Activated T-cell treated with anti-CD3 and anti-CD28 coated beads for 48 hours (primary cell): ENCODE results near the gene SLC39A2.
"Not testable (repeated sequence)": the region's sequence is repeated elsewhere in the genome, so short reads cannot be mapped to it uniquely, and the experiment has no call there.

Experiments used
- DNase-seq: peaks from one replicate; pipeline ENCODE4 v3.0.0-alpha.2; 2020; ENCODE audit warnings: low read depth

SLC39A2 gene

DNA sequence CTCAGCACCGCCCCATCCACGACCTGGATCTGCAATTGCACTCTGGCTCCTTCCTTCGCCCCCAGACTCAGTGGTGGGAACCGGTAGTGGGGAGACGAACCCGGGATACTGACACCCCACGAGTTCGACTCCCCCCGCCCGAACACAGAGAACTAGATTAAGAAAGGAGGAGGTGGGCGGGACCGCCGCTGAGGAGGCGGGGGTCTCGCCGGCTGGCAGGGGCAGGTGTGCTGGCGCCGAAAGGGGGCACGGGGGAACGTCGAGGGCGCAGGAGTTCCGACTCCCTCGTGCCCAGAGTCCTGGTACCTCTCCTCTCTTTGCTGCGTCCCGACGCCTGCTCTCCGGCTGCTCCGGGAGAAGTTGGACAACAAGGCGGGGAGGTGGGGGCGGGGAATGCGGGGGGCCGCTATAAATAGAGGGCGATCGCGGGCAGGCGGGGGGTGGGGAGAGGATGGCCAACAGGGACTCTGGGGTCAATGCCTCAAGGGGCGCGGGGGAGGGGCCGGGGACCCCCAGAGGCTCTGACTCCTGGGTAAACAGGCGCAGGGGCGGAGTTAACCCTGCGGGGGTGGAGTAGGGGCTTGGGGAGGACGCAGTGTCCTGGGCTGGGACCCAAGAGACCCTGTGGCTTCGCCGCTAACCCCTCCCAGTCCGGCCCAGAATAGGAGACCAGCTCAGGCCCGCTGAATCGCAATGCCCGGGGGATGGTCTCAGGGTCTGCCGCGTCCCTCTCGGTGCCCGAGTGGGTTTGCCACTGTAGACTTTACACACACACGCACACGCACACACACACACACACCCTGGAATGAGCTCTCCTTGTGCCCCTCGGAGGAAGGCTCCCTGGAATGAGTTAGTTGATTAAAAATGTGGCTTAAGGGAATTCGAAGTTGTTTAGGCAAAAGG lies 26.5 kb downstream of the SLC39A2 start:
- no peak for DNase-seq

DNA sequence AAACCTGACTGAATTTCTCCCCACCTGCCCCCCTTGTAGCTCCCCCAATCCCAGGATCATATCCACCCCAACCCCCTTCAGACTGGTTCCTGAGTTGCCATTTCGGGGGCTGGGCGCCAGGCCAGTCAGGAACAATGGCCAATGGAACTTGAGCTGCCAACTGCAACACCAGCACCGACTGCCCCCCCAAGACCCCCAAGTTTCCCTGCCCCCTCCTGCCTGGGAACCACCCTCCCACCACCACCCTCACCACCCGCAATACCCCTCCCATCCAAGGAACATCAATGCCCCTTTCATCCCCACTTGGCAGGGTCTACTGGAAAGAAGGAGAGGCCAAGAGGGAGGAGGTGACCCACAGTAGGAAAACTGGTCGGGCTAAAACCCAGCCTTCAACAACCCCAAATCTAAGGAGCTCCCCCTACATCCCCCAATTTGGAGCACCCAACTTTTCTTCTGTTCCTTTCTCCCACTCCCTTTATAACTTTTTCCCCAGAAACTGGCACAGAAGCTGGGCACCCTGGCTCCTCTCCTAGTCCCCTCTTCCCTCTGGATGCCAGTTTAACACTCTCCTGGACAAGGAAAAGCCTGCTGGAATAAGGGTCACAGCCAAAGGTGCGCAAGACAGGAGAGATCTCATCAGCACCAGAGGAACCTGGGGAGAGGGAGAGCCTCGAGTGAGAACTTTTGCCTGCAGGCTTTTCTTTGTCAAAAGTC lies 27.3 kb downstream of the SLC39A2 start:
- DNase-seq: no peak

DNA sequence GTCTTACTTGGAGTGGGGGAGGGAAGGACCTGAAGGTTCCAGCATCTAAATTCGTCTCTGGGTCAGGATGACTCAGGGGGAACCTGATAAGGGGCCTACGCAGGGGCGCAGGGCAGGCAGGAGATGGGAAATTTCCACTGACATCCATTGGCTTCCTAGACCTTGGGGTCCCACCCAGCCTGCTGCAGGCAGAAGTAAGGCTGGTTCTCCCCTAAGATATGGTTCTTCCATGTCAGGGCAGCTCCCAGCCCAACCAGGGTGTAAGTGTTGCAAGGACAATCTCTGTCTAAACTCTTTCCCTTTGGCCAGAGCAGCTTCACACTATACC lies 27.9 kb downstream of the SLC39A2 start:
- DNase-seq: no peak

DNA sequence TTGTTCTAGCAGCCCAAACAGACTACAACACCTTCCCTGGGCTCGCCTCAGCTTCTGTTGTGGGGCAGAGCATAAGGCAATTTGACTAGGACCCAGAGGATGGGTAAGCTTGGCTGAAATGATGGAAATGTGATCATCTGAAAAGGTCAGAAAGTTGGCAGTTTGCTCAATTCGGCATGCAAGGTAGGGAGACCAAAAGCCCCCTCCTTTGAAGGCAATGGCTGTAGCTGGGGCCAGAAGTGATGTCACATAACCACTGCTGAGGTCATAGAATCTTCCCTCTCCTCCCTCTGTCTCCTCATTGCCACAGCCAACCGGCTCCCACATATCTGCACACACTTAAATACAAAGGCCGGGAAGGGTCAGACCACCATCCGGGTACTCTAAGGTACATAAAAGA lies 30.8 kb downstream of the SLC39A2 start, which contains the start of gene TPPP2:
TSS of gene TPPP2 (plus strand) at position 301 of the 400 bp plus-strand sequence. CDS start 365 bp downstream, outside the sequence.
- no peak for DNase-seq

DNA sequence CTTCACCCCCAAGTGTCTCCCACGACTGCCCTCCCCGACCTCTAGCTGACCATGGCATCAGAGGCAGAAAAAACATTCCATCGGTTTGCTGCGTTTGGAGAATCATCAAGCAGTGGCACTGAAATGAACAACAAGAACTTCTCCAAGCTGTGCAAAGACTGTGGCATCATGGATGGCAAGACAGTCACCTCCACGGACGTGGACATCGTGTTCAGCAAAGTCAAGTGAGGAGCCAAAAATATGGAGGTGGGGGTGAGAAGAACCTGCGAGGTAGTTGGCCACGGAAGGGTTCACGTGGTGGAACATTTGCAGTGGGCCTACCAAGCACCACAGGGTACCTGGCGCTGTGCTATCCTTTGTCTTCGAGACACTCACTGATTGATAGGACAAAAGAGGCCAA lies 31.4 kb downstream of the SLC39A2 start:
- DNase-seq: no peak

DNA sequence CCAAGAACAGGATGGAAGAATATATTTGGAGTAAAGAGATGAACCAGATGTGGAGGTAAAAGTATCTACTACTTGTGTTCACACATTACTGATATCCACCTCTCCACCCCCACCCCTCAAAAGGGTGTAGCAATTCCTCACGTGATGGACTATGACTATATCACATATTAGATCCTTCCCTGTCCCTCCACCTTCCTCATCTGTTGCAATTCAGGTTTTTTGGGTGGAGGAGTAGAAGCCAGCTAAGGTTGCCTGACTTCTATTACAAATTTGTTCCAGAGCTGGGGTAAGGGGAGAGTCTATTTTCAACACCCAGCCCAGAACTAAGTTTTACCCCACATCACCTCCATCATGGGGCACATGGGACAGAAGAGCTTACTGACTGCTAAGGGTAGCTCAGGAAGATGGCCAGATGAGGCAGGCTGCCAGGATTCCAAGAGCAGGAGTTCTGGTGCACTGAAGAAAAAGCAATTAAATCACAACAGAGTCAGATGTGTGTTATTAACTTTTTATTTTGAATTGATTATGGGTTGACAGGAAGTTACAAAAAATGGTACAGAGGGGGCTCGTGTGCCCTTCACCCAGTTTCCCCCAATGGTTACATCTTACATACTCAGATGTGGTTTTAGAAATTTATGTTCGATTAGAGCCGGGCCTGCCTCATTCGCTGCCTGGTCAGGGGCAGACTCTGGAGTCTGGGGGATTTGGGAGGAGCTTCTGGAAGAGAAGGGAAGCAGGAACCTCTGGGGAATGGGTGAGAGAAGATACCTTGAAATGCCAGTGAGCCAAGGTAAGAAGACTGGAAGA lies 33.4 kb downstream of the SLC39A2 start:
- DNase-seq: no peak

DNA sequence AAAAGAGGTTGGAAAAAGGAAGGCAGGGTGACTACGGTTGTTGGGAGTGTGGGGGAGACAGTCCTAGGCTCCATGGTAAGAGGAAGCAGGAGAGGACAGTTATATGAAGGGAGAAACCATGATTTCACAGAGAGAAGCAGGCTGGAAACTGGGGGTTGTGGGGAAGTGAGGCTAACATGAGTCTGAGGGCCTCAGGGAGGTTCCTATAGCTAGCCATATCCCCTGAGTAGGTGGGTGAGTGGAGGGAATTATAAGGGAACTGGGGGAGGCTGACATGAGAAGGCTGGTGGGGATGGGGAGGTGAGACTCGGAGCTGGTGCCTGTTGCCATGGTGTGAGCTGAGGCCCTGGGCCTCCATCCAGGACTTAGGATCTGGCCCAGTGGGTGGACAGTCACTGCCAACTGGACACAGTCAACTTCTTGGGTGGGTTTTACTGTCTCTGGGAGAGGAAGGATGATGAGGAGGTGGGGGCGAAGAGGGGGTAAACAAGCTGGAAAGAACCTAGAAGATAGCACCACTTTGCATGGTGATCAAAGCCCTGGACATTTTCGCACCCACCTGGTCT lies 34.1 kb downstream of the SLC39A2 start:
- DNase-seq: no peak

DNA sequence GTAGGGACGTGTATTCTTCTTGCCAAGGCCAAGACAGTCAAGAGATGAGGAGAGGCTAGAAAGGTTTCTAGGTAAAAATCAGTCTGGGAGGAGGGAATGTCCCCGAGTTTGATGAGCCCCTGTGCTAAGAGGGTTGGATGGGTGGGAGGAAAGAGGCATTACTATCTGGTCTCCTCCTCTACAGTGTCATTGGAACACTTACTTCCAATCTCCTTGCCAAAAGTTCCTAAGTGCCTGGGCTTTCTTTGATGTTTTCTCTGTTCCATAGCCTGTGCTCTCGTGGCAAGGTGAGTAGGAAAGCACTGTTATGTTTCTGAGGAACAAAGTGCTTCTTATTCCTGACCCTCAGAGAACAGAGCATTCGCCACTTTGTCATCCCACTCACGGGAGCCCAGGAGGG lies 35.6 kb downstream of the SLC39A2 start, which contains the start of gene RNASE13:
TSS of gene RNASE13 (minus strand) at position 101 of the 400 bp plus-strand sequence. CDS start 519 bp downstream, outside the sequence.
- DNase-seq: no peak

DNA sequence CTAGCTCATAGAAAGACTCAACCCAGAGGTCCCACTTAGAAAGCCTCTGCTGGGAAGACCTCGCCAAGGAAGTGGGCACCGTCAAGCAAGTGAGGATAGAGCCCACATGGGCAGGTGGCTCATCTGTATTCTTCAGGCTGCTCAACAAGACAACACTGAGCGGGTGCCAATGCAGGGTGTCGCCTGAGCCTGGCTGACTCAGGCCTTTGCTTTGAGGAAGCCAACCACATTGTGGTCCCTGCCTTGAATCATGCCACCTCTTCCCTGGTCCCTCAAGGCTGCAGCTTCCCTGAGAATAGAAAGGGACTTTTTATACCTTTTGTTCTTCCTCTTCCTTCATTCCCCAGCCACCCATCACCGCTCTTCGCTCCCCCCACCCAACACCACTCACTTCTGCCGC lies 37.7 kb downstream of the SLC39A2 start:
- DNase-seq: no peak

DNA sequence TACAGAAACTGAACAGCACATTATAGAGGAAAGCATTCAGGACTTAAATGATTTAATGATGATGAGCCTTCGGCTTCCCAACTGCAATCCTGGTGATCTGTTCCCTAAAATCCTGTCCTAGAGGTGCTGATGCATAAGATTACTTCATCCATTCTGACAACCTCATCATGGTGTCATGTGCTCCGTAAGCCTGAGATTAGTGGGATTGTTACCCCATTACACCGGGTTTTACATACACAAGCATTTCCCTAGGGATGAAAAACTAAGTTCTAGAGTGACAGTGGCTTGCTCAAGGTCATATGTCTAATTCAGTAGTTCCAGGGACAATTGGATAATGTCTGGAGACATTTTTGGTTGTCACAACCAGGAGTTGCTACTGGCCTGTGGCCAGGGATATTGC lies 38.1 kb downstream of the SLC39A2 start:
- DNase-seq: no peak

DNA sequence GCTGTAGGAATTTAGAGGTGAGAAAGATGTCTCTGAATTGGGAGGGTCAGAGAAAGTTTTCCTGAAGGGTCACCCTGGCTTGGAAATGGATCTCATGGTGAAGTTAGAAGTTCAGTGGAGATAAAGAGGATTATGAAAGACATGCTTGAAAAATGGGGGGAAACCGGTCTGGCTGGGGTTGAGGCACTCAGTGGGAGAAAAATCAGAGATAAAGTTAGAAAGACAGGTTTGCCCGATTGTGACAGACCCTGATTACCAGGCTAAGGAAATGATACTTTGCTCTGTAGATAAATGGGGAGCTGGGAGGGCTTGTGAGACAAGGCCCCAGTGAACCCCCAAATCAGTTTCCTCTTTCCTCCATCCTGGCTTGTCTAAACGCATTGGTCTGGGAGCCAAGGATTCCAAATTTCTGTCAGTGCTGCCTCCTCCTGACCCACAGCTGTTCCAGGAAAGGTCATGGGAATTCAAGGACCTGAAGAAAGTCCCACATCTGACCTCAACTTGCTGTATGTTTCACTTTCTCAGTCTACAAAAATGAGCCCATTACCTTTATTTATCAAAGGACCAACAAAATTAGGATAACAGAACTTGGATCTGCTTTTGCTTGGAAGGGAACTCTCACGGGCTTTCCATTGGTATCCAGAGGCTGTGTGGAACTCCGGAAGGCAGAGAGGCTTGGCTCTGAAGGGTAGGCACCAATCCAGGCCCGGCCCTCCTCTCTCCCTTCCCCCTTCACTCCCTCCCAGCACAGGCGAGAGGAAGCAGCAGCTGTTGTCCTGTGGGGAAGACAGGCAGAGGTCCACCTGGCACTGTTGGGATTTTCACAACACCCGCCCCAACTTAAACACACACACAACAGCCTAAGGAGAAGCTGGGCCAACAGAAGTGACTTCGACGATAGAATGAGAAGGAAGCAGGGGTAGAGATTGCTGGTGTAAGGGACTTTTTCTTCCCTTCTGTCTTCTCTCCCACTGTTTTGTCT lies 39.6 kb downstream of the SLC39A2 start:
- DNase-seq: no peak

DNA sequence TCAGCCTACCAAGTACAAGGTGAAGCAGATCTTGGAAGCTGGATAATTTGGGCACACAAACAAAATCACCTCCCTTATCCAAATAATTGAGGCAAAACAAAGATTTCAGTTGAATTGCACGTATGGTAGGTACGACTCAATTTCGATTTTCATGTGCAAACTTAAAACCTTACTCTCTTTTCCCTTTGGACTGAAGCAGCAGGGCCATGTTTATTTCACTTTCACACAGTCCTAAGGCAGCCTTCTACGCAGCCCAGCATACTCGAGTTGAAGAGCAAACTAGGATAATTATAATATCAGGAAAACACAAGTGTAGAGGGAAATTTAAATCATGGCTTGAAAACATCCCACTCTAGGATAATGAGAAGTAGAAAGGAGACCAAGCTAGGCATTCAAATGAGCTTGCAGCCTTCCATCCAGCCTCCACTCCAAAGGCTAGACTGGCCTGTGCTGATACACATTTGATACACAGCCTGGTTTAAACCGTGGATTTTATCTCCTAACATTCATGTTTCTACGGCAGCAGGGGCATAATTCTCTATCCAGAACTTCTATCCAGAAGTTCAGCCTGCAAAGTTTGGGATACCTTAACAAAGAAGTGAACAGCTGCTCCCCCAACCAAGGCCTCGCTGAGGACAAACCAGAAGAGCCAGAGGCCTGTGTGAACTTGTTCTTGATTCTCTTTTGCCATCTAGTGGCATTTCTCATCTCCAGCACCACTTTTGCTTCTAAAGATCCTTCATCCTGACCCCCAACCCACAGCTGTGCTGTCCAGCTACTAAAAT lies 40.7 kb downstream of the SLC39A2 start:
- no peak for DNase-seq

DNA sequence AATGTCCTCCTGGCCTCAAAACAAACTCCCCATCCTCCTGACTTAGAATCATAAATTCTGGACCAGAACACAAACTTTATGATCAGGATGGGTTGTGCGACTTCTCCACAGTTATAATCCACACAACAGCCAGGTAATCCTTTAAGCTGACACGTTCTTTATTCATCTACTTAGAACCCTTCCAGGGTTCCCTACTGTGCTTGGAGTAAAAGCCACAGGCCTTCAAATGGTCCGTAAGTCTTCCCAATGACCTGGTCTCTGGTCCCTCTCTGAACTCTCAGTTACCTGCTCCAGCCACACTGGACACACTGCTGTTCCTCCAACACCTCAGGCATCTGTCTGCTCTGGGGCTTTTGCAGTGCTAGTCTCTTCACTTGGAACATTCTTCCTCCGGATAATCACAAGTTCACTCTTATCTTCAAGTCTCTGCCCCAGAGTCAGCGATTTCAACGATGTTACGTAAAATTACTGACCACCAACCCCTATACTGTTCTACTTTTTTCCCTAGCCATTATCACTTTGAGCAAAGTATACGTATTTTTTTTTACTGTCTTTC lies 41.4 kb downstream of the SLC39A2 start:
- no peak for DNase-seq

DNA sequence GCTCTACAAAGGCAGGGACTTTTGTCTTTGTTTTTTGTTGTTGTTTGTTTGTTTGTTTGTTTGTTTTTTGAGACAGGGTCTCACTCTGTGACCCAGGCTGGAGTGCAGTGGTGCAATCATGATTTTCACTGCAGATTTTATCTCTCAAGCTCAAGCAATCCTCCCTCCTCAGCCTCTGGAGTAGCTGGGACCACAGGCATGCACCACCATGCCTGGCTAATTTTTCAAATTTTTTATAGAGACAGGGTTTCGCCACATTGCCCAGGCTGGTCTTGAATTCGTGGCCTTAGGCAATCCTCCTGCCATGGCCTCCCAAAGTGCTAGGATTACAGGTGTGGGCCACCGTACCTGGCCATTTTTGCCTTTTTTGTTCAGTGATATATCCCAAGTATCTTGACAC lies 41.8 kb downstream of the SLC39A2 start:
- not testable (repeated sequence) for DNase-seq

DNA sequence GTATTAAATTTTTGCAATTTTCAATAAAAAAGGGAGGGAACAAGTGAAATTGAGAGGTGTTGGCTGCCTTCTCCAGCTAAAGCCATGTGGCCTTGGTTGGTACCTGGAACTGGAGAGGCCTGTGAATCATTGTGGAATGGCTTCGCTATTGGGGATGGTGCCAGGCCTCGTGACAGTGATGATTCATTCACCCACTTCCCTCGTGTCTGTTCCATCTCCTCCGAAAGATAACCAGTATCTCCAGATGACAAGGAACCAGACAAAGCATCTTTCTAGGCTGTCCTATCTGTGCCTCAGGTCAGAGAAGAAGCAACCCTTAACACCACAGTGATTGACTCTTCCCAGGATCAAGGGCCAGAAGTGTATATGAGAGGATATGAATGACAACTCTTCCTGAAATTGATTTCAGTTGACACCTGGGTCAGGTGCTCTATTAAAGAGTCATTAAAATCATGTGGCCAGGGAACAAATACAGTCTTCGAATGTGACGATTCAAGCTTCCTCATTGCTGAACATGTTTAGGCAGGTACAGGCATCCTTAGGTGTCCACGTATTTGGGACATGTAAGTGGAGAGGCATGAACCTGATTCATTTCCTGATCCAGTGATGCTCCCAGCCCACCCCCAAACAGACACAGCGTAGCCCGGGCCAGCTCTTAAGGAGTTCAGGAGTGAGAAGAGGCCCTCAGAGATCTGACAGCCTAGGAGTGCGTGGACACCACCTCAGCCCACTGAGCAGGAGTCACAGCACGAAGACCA lies 42.8 kb downstream of the SLC39A2 start, which contains the start of gene RNASE7:
TSS of gene RNASE7 (plus strand) at position 687 of the 758 bp plus-strand sequence. CDS start 631 bp downstream, outside the sequence.
- no peak for DNase-seq

DNA sequence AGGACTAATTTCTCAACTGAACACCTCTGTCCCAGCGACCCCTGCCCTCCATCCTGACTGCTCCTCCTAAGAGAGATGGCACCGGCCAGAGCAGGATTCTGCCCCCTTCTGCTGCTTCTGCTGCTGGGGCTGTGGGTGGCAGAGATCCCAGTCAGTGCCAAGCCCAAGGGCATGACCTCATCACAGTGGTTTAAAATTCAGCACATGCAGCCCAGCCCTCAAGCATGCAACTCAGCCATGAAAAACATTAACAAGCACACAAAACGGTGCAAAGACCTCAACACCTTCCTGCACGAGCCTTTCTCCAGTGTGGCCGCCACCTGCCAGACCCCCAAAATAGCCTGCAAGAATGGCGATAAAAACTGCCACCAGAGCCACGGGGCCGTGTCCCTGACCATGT lies 43.8 kb downstream of the SLC39A2 start:
- DNase-seq: no peak

DNA sequence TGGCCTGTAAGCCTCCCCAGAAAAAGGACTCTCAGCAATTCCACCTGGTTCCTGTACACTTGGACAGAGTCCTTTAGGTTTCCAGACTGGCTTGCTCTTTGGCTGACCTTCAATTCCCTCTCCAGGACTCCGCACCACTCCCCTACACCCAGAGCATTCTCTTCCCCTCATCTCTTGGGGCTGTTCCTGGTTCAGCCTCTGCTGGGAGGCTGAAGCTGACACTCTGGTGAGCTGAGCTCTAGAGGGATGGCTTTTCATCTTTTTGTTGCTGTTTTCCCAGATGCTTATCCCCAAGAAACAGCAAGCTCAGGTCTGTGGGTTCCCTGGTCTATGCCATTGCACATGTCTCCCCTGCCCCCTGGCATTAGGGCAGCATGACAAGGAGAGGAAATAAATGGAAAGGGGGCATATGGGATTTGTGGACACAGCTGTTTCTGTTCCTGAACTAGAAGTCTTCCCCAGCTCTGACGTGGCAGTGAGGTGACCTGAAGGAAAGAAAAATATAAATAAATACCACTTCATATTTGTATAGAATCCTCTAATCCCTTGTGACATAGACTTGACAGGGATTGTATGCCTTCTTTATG lies 44.4 kb downstream of the SLC39A2 start:
- DNase-seq: no peak

DNA sequence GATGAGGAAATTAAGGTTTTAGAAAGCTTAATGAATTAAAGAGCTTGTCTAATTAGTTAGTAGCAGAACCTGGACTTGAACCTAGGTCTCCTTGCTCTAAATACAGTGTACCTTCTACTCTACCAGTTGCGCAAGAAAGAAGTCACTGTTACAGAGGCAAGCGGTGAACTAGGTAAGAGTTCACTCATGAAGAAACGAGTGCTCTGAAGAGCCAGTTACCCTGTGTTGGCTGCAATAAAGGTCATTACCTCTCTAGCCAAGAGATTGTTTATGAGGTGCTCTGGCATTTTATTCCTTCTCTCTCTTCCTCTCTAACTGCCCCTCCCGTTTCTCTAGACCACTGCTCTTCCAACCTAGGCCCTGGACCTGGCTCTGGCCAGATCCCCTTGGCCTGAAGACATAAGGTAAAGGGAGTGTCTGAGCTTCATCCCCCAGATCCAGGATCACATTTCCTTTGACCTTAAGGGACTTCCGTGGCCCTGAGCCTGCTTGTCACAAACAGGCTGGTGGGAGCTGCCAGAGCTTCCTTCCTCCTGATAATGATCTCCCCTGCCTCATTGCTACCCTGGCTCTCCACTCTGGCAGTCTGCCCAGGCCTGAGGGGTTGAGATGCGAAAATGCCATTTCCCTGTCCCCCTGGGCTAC lies 45.0 kb downstream of the SLC39A2 start:
- no peak for DNase-seq
